CD4-positive, alpha-beta T cell treated with Interleukin-1 beta for 1 hour (primary cell): ENCODE data around the gene RAB40C.

Experiments
- DNase-seq, 2 donors: peaks; one replicate each; pipeline ENCODE4 v3.0.0-alpha.2; 2020 to 2022

Gene RAB40C

GRCh38 chr16:589658-590187 is at the start of gene RAB40C:
Gene RAB40C (plus strand): TSS chr16:590066. CDS start chr16:590292, 226 bp downstream.
- DNase-seq: peak; percentile 99

GRCh38 chr16:540645-541340 is 49.1 kb upstream of the RAB40C start:
- DNase-seq: no peak

- DNase-seq: no peak
Observed at GRCh38 chr16:543301-544164, 46.3 kb upstream of the RAB40C start.

- no peak for DNase-seq
Observed at GRCh38 chr16:544517-544916, 45.3 kb upstream of the RAB40C start.

GRCh38 chr16:546909-547770 is 42.7 kb upstream of the RAB40C start:
- peak; percentile 52 to 60 for DNase-seq

GRCh38 chr16:548586-548985 is 41.3 kb upstream of the RAB40C start:
- DNase-seq: no peak

- DNase-seq: no peak
Observed at GRCh38 chr16:549544-550263, 40.2 kb upstream of the RAB40C start.

GRCh38 chr16:551210-551609 is 38.7 kb upstream of the RAB40C start:
- DNase-seq: no peak

- DNase-seq: no peak
Observed at GRCh38 chr16:552171-552570, 37.7 kb upstream of the RAB40C start.

GRCh38 chr16:553601-554296 is 36.1 kb upstream of the RAB40C start:
- no peak for DNase-seq

GRCh38 chr16:554297-554621 is 35.6 kb upstream of the RAB40C start:
- no peak for DNase-seq

GRCh38 chr16:554640-555365 is 35.1 kb upstream of the RAB40C start:
- DNase-seq: no peak

- no peak for DNase-seq
Observed at GRCh38 chr16:555528-556473, 34.1 kb upstream of the RAB40C start.

- no peak for DNase-seq
Observed at GRCh38 chr16:556474-557173, 33.2 kb upstream of the RAB40C start.

- DNase-seq: no peak
Observed at GRCh38 chr16:557463-558297, 32.2 kb upstream of the RAB40C start.

GRCh38 chr16:558298-559020 is 31.4 kb upstream of the RAB40C start:
- no peak for DNase-seq

GRCh38 chr16:559021-559380 is 30.9 kb upstream of the RAB40C start:
- no peak for DNase-seq
